GM12872 (cell line): ENCODE results near the gene TRMT44.

Experiments used
- CTCF ChIP-seq: IDR thresholded peaks from 3 replicates; pipeline ENCODE4 v1.5.1; 2011; ENCODE audit warnings: low read depth, mild to moderate bottlenecking, low read length, moderate library complexity; ENCODE audit not compliant: insufficient read depth

TRMT44 gene

DNA sequence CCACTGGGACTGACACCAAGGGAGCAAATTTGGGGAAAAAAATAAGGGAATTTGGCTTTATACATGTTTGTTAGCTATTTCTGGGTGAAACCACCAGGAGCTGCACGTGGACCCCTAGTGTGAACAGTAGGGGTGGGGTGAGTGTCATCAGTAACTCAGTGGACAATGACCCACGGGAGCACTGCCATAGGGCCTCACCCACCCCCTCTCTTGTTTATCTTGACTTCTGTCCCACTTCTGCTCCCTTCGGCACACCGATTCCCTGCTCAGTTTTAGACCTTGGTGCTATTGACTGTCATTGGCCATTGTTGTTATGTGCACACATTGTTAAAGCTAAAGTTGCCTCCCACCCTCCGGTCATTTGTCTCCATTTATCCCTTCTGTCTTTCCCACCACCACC lies 9.0 kb upstream of the TRMT44 start:
- no peak for TF ChIP-seq CTCF

DNA sequence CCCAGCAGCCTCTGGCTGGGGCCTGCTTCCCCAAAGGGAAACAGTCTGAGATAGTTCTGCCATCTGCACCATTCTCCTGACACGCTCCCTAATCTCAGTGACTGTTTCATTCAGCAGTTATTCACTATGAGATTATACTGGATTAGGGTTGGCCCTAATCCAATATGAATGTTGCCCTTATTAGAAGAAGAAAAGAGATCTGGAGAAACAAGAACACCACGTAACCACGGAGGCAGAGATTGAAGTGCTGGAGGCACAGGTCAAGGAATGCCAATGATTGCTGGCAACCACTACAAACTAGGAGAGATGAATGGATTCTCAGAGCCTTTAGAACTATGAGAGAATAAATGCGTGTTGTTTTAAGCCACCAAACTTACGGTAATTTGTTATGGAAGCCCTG lies 7.4 kb upstream of the TRMT44 start:
- no peak for TF ChIP-seq CTCF

DNA sequence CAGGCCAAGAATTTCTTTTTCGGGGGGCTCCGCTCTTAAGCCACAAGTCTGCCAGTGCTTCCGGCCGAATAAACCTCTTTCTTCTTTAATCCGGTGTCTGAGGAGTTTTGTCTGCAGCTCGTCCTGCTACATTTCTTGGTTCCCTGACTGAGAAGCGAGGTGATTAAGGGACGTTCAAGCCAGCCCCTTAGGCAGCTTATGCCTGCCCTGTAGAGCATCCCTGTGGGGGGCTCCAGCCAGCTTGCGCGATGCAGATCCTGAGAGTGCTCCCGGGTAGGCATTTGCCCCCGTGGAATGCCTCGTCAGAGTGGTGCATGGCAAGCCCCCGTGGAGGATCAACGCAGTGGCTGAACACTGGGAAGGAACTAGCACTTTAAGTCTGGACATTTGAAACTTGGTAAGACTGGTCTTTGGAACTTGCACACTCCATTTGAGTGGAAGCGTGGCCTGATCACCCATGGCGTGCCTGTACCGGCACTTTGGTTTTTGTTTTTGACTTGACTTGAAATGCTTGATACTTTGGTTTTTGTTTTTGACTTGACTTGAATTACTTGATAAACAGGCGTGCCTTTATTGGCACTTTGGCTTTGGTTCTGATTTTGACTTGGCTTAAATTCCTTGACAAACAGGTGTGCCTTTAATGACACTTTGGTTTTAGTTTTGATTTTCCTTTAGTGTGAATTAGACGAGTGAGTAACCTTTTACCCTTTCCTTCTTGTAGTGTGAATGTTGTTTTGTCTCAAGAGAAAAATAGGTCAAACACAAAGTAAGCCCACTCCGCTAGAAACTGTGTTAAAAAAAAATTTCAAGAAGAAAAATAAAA lies 6.1 kb upstream of the TRMT44 start:
- TF ChIP-seq CTCF = no peak

DNA sequence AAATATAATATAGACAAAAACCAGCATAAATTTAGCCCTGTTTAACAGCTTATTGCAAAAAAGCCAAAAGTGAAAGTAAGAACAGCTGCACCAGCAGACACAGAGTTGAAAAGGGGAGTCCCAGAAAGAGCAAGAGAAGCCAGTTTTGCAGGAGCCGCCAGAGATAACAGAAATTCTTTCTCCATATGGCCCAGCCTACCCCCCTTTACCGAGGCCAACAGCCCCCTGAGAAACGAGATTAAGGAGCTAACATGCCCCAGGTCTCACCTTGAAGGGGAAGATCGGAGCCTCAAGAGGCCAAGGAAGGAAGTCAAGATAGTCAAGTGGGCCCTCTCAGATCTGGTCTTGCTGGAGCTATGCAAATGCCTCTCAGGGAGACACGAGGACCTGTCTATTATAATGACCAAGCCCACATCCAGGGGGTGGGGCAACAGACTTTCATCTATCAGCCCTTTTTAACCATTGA lies 4.9 kb upstream of the TRMT44 start:
- no peak for TF ChIP-seq CTCF

DNA sequence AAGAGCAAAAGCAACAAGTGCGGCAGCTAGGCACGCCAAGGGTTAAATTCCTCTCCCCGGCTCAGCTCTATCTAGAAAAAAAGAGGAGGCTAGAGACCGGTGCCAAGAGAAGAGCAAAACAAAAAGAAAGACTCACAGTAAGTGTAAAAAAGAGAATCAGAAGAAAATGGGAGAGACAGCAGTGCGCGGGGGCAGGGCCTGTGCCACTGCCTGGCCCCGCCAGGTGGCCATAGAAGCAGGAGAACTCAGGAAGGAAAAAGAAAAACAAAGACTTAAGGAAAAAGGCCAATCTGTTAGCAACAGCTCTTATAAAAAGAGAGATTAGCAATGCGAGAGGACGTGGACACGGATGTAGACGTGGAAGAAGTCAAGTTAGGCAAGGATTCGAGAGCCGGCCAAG lies 3.3 kb upstream of the TRMT44 start:
- no peak for TF ChIP-seq CTCF

DNA sequence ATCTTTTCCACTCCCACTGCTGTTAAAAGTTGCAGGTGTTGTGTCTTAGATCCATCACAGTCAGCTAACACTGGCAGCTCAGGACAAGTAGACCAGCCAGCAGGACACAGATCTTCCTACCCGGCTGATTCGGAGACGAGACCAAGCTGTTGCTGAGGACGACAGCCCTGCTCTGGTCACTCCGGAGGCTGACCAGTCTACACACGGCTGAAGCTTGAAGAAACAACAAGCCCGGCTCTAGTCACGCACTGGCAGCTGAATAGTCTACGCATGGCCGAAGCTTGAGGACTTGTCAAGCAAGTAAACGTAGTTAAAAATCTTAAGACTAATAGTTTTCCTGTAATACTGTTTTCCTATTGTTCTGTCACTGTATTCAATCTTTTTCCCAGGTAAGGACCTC lies 1.8 kb upstream of the TRMT44 start:
- no peak for TF ChIP-seq CTCF

GRCh38 chr4:8439168-8439567 lies 1.4 kb upstream of the TRMT44 start:
- no peak for TF ChIP-seq CTCF
